Hematopoietic multipotent progenitor cell treated with erythropoietin and hydrocortisone succinate and interleukin-3 and kit ligand, for 15 days (in vitro differentiated cells): Measurements from ENCODE around the gene MSANTD1.

Experiments used
- DNase-seq: peaks from one replicate; pipeline ENCODE4 v3.0.0-alpha.2; 2015; ENCODE audit warnings: low spot score

The MSANTD1 gene

GRCh38 chr4:3233391-3234071 is 15.4 kb upstream of the MSANTD1 start:
- no peak for DNase-seq

GRCh38 chr4:3234171-3235029 is 14.6 kb upstream of the MSANTD1 start:
- no peak for DNase-seq

DNA sequence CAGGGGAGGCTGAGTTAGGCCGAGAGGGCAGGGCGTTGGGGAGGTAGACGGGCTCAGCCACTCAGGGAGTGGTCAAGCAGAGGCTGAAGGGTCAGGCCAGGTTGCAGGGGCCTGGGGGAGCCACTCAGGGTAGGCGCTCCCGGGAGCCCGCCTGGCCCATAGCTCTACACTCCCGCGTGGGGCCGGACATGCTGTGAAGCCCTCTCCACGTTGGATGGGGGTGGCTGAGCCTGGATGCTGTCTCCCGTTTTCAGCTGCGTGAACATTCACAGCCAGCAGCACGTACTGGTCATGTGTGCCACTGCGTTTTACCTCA is 14.0 kb upstream of the MSANTD1 start:
- DNase-seq: no peak

DNA sequence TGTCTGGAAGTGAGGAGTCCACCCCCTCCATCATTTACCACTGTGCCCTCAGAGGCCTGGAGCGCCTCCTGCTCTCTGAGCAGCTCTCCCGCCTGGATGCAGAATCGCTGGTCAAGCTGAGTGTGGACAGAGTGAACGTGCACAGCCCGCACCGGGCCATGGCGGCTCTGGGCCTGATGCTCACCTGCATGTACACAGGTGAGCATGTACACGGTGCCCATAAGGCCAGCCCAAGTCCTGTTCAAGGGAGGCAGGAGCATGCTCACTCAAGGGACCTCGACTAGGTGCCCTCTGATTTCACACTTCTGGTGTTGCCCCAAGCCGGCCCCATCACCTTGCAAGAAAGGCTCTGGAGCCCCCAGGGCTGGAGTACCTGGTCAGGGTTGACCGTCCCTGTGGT is 13.4 kb upstream of the MSANTD1 start:
- no peak for DNase-seq

- DNase-seq: no peak
Measured at GRCh38 chr4:3236326-3236878, 12.6 kb upstream of the MSANTD1 start.

- no peak for DNase-seq
Measured at GRCh38 chr4:3237266-3237665, 11.7 kb upstream of the MSANTD1 start.

DNA sequence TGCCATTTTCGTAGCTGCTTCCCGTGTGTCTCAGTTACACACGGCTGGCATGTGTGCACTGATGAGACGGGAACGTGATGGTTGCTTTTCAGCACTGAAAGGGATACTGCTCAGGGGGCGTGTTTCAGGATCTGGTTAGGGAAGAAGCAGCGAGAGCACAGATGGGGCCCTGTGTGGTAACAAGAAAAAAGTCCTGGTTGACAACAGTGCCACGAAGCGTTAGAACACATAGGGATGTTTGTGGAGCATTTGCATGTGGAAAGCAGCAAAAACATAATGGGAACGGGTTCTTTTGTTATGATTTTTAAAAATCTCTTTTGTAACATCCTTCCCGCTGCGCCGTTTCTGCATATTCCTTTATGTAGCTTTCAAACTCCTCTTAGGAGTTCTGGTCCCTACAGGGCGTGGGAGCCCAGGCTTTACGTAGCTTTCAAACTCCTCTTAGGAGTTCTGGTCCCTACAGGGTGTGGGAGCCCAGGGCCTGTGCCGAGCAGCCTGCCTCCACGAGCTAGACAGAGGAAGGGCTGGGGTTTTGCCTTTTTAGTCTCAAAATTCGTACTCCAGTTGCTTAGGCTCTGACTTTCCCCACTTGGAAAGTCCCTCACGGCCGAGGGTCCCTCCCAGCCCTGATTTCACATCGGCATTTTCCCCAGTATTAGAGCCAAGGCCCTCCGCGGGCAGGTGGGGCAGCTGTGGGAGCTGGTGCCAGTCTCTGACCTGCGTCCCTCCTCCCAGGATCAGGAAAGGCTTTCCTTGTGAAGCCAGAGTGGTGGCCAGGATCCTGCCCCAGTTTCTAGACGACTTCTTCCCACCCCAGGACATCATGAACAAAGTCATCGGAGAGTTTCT is 11.0 kb upstream of the MSANTD1 start:
- no peak for DNase-seq

DNA sequence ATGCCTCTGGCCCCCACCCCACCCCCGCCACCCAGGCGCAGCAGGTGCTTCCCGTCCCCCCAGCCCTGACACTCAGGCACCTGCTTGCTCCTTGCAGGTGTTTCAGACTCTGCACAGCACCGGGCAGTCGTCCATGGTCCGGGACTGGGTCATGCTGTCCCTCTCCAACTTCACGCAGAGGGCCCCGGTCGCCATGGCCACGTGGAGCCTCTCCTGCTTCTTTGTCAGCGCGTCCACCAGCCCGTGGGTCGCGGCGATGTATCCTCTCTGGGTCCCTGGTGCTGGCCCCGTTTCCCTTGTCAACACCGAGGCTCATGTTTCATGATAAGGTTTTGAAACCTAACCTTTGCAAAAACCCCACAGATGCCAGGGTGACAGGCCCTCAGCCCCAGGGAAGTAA is 10.2 kb upstream of the MSANTD1 start:
- DNase-seq: no peak

DNA sequence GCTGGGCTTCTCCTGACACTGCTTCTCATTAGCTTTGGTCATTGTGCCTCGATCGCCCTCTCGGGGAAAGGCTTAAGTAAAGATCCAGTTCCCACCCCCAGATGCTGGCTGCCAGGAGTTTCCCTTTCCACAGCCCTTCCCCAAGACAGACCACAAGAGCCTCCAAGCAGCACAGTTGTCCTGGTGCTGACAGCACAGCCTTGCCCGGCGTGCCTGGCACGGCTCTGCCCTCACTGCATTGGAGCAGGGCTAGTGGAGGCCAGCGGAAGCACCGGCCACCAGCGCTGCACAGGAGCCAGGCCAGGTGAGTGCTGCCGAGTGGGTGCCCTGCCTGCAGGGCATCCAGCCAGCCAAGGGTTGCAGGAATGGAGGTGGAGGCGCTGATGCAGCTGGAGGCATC is 9.7 kb upstream of the MSANTD1 start:
- no peak for DNase-seq

GRCh38 chr4:3239998-3240920 is 8.7 kb upstream of the MSANTD1 start:
- no peak for DNase-seq

GRCh38 chr4:3240936-3241522 is 7.9 kb upstream of the MSANTD1 start:
- DNase-seq: no peak

- DNase-seq: no peak
Measured at GRCh38 chr4:3241898-3242524, 6.9 kb upstream of the MSANTD1 start.

GRCh38 chr4:3243136-3243780 is 5.7 kb upstream of the MSANTD1 start:
- DNase-seq: no peak

- no peak for DNase-seq
Measured at GRCh38 chr4:3244002-3244401, 5.0 kb upstream of the MSANTD1 start.

GRCh38 chr4:3244747-3245146 is 4.2 kb upstream of the MSANTD1 start:
- no peak for DNase-seq

DNA sequence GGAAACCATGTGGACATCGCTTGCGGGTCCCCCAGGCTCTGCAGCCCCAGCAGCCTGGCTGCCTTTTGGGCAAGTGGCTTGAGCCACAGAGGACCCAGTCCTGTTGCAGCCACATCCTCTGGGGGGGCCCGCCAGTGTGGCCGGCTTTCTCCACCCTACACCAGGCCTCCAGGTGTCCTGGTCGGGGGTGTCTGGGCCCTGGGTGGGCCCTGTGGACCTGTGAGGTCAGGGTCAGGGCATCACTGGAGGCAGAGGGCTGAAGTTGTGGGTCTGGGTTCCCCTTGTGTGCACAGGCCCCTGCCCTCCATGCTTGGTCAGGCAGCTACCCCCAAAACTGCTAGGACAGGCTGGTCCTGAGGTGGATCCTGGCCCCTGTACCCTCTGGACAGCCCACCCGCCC is 3.3 kb upstream of the MSANTD1 start:
- no peak for DNase-seq

DNA sequence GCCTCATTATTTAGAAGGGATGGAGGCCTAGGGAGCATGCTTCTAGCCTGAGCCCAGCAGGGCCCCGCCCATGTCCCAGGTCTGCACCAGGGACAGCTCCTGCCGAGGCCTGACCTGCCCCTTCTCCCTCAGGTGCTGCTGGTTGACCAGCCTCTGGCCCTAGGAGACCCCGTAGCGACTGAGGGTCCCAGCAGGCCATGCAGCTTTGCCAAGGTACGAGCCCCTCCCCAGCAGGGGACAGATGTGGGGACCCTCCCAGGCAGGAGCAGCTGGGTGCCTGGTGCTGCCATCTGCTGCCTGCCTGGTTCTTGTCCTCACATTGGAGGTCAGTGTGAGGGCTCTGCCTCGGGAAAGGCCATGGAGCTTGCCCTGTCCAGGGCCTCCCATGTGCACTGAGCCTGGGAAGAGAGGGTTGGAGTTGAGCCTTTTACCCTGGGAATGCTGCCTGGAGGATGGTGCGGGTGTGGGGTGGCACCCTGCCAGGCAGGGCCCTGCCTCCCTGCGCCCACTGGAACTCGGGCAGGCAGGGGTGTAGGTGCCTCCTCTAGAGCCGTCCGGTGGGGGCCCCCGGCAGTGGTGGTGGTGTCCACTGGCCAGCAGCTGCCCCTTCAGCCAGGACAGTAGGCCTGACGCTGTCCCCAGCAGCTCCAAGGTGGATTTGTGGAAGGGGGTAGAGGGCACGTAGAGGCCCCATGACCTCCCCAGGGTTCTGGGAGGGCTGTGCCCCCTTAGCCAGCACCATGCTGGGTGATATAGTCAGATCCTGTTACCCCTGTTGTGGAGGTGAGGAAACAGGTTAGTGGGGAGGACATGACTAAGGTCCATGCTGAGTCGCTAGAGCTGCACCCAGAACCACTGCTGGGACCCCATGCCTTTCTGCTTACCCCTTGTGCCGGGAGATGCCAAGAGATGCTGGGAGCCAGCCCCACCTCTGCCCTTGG is 2.2 kb upstream of the MSANTD1 start:
- no peak for DNase-seq

DNA sequence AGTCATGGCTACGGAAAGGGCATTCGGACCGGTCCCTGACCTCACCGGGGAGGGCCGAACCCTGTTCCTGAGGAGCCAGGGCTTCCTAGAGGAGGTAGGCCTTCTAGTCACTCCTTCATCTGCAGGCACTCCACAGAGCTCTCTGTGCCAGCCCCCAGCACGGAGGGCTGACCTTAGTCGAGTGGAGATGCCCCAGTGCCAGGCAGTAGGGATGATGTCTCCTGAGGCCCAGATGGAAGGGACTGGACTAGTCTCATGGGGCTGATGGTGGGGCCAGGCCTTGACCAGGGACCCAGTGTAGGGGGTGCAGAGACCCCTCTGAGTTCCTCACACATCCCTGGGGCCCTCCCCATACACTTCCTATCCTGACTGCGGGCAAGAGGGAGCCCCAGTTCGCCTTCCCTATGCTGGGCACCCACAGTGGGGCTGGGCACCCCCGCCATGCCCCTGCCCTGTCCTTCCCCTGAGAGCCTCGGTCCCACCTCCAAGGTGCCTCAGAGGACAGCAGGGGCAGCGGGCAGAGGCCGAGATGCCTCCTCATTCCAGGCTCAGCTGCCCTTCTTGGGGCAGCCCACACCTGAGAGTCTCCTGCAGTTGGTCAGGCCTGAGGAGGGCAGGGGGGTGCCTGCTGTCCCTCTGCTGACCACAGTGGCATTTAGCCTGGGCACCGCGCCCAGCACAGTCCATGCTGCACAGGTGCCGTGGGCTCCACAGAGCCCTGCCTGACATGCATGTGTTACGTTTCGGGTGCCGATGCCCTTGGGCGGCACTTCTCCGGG is 1.4 kb upstream of the MSANTD1 start:
- DNase-seq: no peak
